H1 (cell line): ENCODE results near the gene ADCY2. TPM values are rescaled to one million over a fixed set of nuclear protein-coding genes. Genes with fewer than 3 reads are reported as not detected.

Experiments
- CTCF ChIA-PET: fragments of 300-600 bp; sonication (Branson Sonifier 250); formaldehyde crosslinking; loops from one replicate; lab custom pipeline; 2021; ENCODE audit not compliant: partially characterized antibody; lab: Charles Lee
- POLR2A ChIA-PET: fragments of 300-600 bp; sonication (Branson Sonifier 250); formaldehyde crosslinking; loops from one replicate; lab custom pipeline; 2021; ENCODE audit warnings: inconsistent platforms; ENCODE audit not compliant: partially characterized antibody; lab: Charles Lee
- DNase-seq, 2 experiments: peaks; one replicate each; pipeline versions ENCODE4 v3.0.0 to v3.0.0-alpha.2; 2010 to 2022; ENCODE audit warnings: low spot score in 2 of 2, low read depth in 1 of 2, mixed read lengths in 1 of 2
- FAIRE-seq: peaks from 2 replicates; lab custom pipeline; 2011; peaks lifted over from hg19 to GRCh38; lab: Jason Lieb, UNC
- H2AFZ ChIP-seq: 2 replicates; pipeline ENCODE4 v1.8.1; 2012; ENCODE audit warnings: low read length, inconsistent platforms
- H2AK5ac ChIP-seq: 2 replicates; pipeline ENCODE4 v1.6.1; 2013; ENCODE audit warnings: low read depth, low read length
- H2BK120ac ChIP-seq: replicated peaks from 2 replicates; pipeline ENCODE3; 2013; ENCODE audit warnings: low read depth, low read length, inconsistent platforms
- H2BK12ac ChIP-seq: 2 replicates; pipeline ENCODE4 v1.6.1; 2013; ENCODE audit warnings: low read depth, low read length
- H2BK15ac ChIP-seq: 2 replicates; pipeline ENCODE4 v1.6.1; 2013; ENCODE audit warnings: low read length
- H2BK20ac ChIP-seq: 2 replicates; pipeline ENCODE4 v1.6.1; 2013; ENCODE audit warnings: low read length
- H2BK5ac ChIP-seq: 2 replicates; pipeline ENCODE4 v1.6.1; 2013; ENCODE audit warnings: low read depth, low read length
- H3K14ac ChIP-seq: 2 replicates; pipeline ENCODE4 v1.6.1; 2013; ENCODE audit warnings: inconsistent platforms; ENCODE audit not compliant: insufficient read length
- H3K18ac ChIP-seq: 2 replicates; pipeline ENCODE4 v1.6.1; 2013; ENCODE audit warnings: low read length; ENCODE audit errors: extremely low read depth
- H3K23ac ChIP-seq: 2 replicates; pipeline ENCODE4 v1.6.1; 2013; ENCODE audit warnings: inconsistent platforms; ENCODE audit not compliant: insufficient read length
- H3K23me2 ChIP-seq: 2 replicates; pipeline ENCODE4 v1.6.1; 2013; ENCODE audit warnings: low read depth, low read length
- H3K27ac ChIP-seq: 2 replicates; pipeline ENCODE4 v1.6.1; 2011; ENCODE audit warnings: low read depth, low read length, inconsistent platforms
- H3K27me3 ChIP-seq, 4 experiments: replicated peaks in 1 of 4; 1 replicate in 1 of 4; 2 replicates in 3 of 4; pipeline versions ENCODE4 v1.6.1 to v1.8.1; 2011 to 2013; ENCODE audit warnings: low read length in 3 of 4, mild to moderate bottlenecking in 3 of 4, inconsistent platforms in 2 of 4, mixed read lengths in 2 of 4, moderate library complexity in 1 of 4; ENCODE audit not compliant: control insufficient read depth in 3 of 4, insufficient read depth in 3 of 4; ENCODE audit errors: extremely low read depth in 1 of 4
- H3K36me3 ChIP-seq, 4 experiments: 2 replicates each; pipeline versions ENCODE4 v1.6.1 to v1.8.1; 2011 to 2013; ENCODE audit warnings: mild to moderate bottlenecking in 4 of 4, low read length in 3 of 4, moderate library complexity in 2 of 4, control low read depth in 1 of 4, inconsistent platforms in 1 of 4; ENCODE audit not compliant: insufficient read depth in 4 of 4, control insufficient read depth in 2 of 4
- H3K4ac ChIP-seq: replicated peaks from 2 replicates; pipeline ENCODE3; 2013; ENCODE audit warnings: low read length, low read depth, mixed read lengths, inconsistent platforms; ENCODE audit not compliant: insufficient read length
- H3K4me1 ChIP-seq, 4 experiments: replicated peaks in 1 of 4; 1 replicate in 1 of 4; 2 replicates in 3 of 4; pipeline versions ENCODE4 v1.6.1 to v1.8.1; 2011 to 2013; ENCODE audit warnings: low read length in 3 of 4, inconsistent platforms in 2 of 4, mixed read lengths in 1 of 4; ENCODE audit not compliant: insufficient read depth in 4 of 4, control insufficient read depth in 3 of 4
- H3K4me2 ChIP-seq, 2 experiments: 2 replicates each; pipeline versions ENCODE4 v1.6.1 to v1.8.1; 2011 to 2013; ENCODE audit warnings: low read depth in 2 of 2, low read length in 2 of 2, control low read depth in 1 of 2, inconsistent platforms in 1 of 2, mild to moderate bottlenecking in 1 of 2; ENCODE audit not compliant: insufficient read depth in 1 of 2
- H3K4me3 ChIP-seq, 4 experiments: fragments of 200-600, 300-600 bp in 1 of 4; sonication (generic), shearing (Covaris generic), sonication (Bioruptor Twin) in 1 of 4; 2 replicates each; pipeline versions ENCODE4 v1.5.1 to v1.8.1; 2011 to 2016; ENCODE audit warnings: low read length in 4 of 4, low read depth in 3 of 4, control low read depth in 2 of 4, inconsistent platforms in 2 of 4, mild to moderate bottlenecking in 2 of 4, mixed read lengths in 1 of 4, moderate library complexity in 1 of 4; ENCODE audit not compliant: insufficient read depth in 2 of 4; ENCODE audit errors: extremely low read depth in 1 of 4
- H3K56ac ChIP-seq: replicated peaks from 2 replicates; pipeline ENCODE3; 2013; ENCODE audit warnings: low read depth, mild to moderate bottlenecking, mixed read lengths, low read length, inconsistent platforms; ENCODE audit not compliant: insufficient read length
- H3K79me1 ChIP-seq: 2 replicates; pipeline ENCODE4 v1.6.1; 2013; ENCODE audit warnings: low read depth, low read length, control low read depth
- H3K79me2 ChIP-seq, 2 experiments: 2 replicates each; pipeline versions ENCODE4 v1.6.1 to v1.8.1; 2012 to 2013; ENCODE audit warnings: low read length in 2 of 2, mild to moderate bottlenecking in 2 of 2, inconsistent platforms in 1 of 2; ENCODE audit not compliant: insufficient read depth in 2 of 2, control insufficient read depth in 1 of 2
- H3K9ac ChIP-seq, 4 experiments: replicated peaks in 1 of 4; 1 replicate in 1 of 4; 2 replicates in 3 of 4; pipeline versions ENCODE4 v1.6.1 to v1.8.1; 2011 to 2013; ENCODE audit warnings: low read depth in 3 of 4, low read length in 3 of 4, control low read depth in 2 of 4, mild to moderate bottlenecking in 2 of 4, moderate library complexity in 2 of 4, inconsistent platforms in 1 of 4; ENCODE audit errors: extremely low read depth in 1 of 4
- H3K9me3 ChIP-seq, 2 experiments: 2 replicates each; pipeline versions ENCODE4 v1.6.1 to v1.8.1; 2012 to 2013; ENCODE audit warnings: mild to moderate bottlenecking in 2 of 2, moderate library complexity in 2 of 2, control low read depth in 1 of 2, inconsistent platforms in 1 of 2, low read depth in 1 of 2, low read length in 1 of 2, mixed read lengths in 1 of 2; ENCODE audit not compliant: insufficient read depth in 2 of 2
- H4K20me1 ChIP-seq, 2 experiments: replicated peaks in 1 of 2; 2 replicates each; pipeline versions ENCODE3 to v1.8.1; 2011 to 2013; ENCODE audit warnings: inconsistent platforms in 2 of 2, low read length in 2 of 2, mild to moderate bottlenecking in 1 of 2; ENCODE audit not compliant: insufficient read depth in 2 of 2, control insufficient read depth in 1 of 2
- H4K5ac ChIP-seq: 2 replicates; pipeline ENCODE4 v1.6.1; 2013; ENCODE audit warnings: low read length, low read depth, mixed read lengths, inconsistent platforms; ENCODE audit not compliant: insufficient read length
- H4K8ac ChIP-seq: 2 replicates; pipeline ENCODE4 v1.8.0; 2013; ENCODE audit warnings: mild to moderate bottlenecking, moderate library complexity, low read length, inconsistent platforms; ENCODE audit not compliant: insufficient read depth; ENCODE audit errors: extremely low read depth
- H4K91ac ChIP-seq: replicated peaks from 2 replicates; pipeline ENCODE3; 2013; ENCODE audit warnings: low read length, mixed read lengths, inconsistent platforms; ENCODE audit not compliant: insufficient read length
- BRCA1 ChIP-seq: IDR thresholded peaks from 2 replicates; pipeline ENCODE4 v1.6.1; 2012; ENCODE audit warnings: low read depth, low read length, improper control_type of control experiment
- CREB1 ChIP-seq: IDR thresholded peaks from 2 replicates; pipeline ENCODE4 v1.6.1; 2012; ENCODE audit warnings: inconsistent platforms
- E2F6 ChIP-seq: IDR thresholded peaks from 2 replicates; pipeline ENCODE4 v1.6.1; 2012; ENCODE audit warnings: inconsistent platforms
- EGR1 ChIP-seq: IDR thresholded peaks from 2 replicates; pipeline ENCODE4 v1.6.1; 2011; ENCODE audit warnings: low read depth, low read length, borderline replicate concordance
- FOSL1 ChIP-seq: IDR thresholded peaks from 2 replicates; pipeline ENCODE4 v1.6.1; 2011; ENCODE audit warnings: mild to moderate bottlenecking, low read depth, low read length, moderate library complexity; ENCODE audit not compliant: insufficient read depth
- GTF2F1 ChIP-seq: IDR thresholded peaks from 2 replicates; pipeline ENCODE4 v1.6.1; 2012; ENCODE audit warnings: low read depth, low read length, improper control_type of control experiment, borderline replicate concordance
- JUND ChIP-seq: IDR thresholded peaks from 2 replicates; pipeline ENCODE4 v1.6.1; 2011; ENCODE audit warnings: mild to moderate bottlenecking, improper control_type of control experiment, low read length
- KDM4A ChIP-seq: IDR thresholded peaks from one replicate; pipeline ENCODE4 v1.7.1; 2012; ENCODE audit warnings: low read depth, mild to moderate bottlenecking, moderate library complexity, low read length, inconsistent platforms; ENCODE audit not compliant: severe bottlenecking
- KDM5A ChIP-seq: fragments of 200-600 bp; IDR thresholded peaks from 2 replicates; pipeline ENCODE4 v1.7.1; 2012; ENCODE audit warnings: mild to moderate bottlenecking, low read length, inconsistent platforms, mixed read lengths
- MAFK ChIP-seq: IDR thresholded peaks from 2 replicates; pipeline ENCODE4 v1.6.1; 2012; ENCODE audit warnings: low read depth, mild to moderate bottlenecking, improper control_type of control experiment, low read length
- PHF8 ChIP-seq: fragments of 200-600 bp; sonication (generic); conservative IDR thresholded peaks from 2 replicates; pipeline ENCODE4 v1.7.1; 2012; ENCODE audit warnings: low read depth, mild to moderate bottlenecking, inconsistent platforms, low read length, moderate library complexity
- SIN3A ChIP-seq, 2 experiments: IDR thresholded peaks in 1 of 2; conservative IDR thresholded peaks in 1 of 2; 2 replicates each; pipeline ENCODE4 v1.6.1; 2011 to 2012; ENCODE audit warnings: low read length in 2 of 2, improper control_type of control experiment in 1 of 2, low read depth in 1 of 2, mild to moderate bottlenecking in 1 of 2
- TEAD4 ChIP-seq: IDR thresholded peaks from 2 replicates; pipeline ENCODE4 v1.6.1; 2012; ENCODE audit warnings: low read depth, low read length, inconsistent platforms, mixed read lengths
- ZNF274 ChIP-seq: IDR thresholded peaks from 2 replicates; pipeline ENCODE4 v1.7.0; 2012; ENCODE audit warnings: low read length, borderline replicate concordance; ENCODE audit errors: extremely low read depth
- WGBS, 2 experiments: shearing (Covaris generic) in 1 of 2; methylation state at CpG; one replicate each; pipeline versions ENCODE4 v1.1.6 to v1.1.7; 2013 to 2015; ENCODE audit warnings: low lambda C conversion rate in 2 of 2, mixed read lengths in 2 of 2, inconsistent platforms in 1 of 2, low coverage in 1 of 2, missing lambda C conversion rate in 1 of 2; ENCODE audit not compliant: insufficient replicate concordance in 2 of 2, insufficient coverage in 1 of 2, insufficient read length in 1 of 2; ENCODE audit errors: extremely low coverage in 1 of 2, missing lambda C conversion rate in 1 of 2; 5-methylcytosine and 5-hydroxymethylcytosine counted together
- polyA plus RNA-seq, 7 experiments: library from polyadenylated mRNA; depleted of rRNA in 3 of 7; stranded (reverse) in 5 of 7; unstranded in 2 of 7; fragments of >200 nt in 5 of 7; fragments of 200-250 nt in 2 of 7; gene quantifications; 1 replicate in 5 of 7; 2 replicates in 1 of 7; 4 replicates in 1 of 7; pipeline versions ENCODE4 v1.2.1 to v1.2.3, GENCODE V29; 2011 to 2013; ENCODE audit warnings: missing spikeins in 2 of 7, mixed read lengths in 2 of 7
- total RNA-seq: library from RNA; stranded (reverse); fragmentation: NEBNext Ultra II Directional; extraction: Animal tissue kit (Norgen Biotek cat#: 25700); gene quantifications from 2 replicates; pipeline ENCODE4 v1.2.1, GENCODE V29; 2021

Gene ADCY2
- total and polyA plus RNA-seq, 2 of the 8 experiments (the other 6 are each of a cell fraction or from before 2014, with no cell fraction given), result 35.8 to 122 TPM

- H2BK15ac ChIP-seq, result no peak overlapping the region
- no peak overlapping the region for H3K4me3 ChIP-seq
- H3K23me2 ChIP-seq, result peaks cover 14% of the 10 kb centered on the region
- POLR2A ChIA-PET, result interaction anchor here (1.4 kb wide), 1 partner anchor 131 kb away, joined by 8 read pairs; no protein-coding TSS in a partner anchor
- no peak overlapping the region for H2AFZ ChIP-seq
- 0 out of 2 replicates have a peak overlapping the region, but pooled peaks have one; percentile 87 for H2BK5ac ChIP-seq
- H2AK5ac ChIP-seq, result no peak overlapping the region
- H2BK20ac ChIP-seq, result no peak overlapping the region
- H3K36me3 ChIP-seq, result no peaks in the 10 kb centered on the region
- no peak overlapping the region for H3K27ac ChIP-seq
- no peak overlapping the region for H3K4ac ChIP-seq
- FAIRE-seq, result no peak
- no peaks in the 10 kb centered on the region for H3K9me3 ChIP-seq
- H4K5ac ChIP-seq, result peak overlapping the region; percentile 44
- no peak overlapping the region for H3K9ac ChIP-seq
- no peak overlapping the region for H3K18ac ChIP-seq
- no peak overlapping the region for H3K23ac ChIP-seq
- CTCF ChIA-PET, result interaction anchor here (0.6 to 1.4 kb wide), 11 partner anchors 9 to 315 kb away, joined by 3 to 10 read pairs (median 3); no protein-coding TSS in a partner anchor
- no peak overlapping the region for H3K4me2 ChIP-seq
- no peak overlapping the region for H2BK12ac ChIP-seq
- H3K56ac ChIP-seq, result no peak overlapping the region
- H2BK120ac ChIP-seq, result peak overlapping the region; percentile 91
- 70% methylated on average over 3 of the region's 3 CpGs; no CpG with 5 or more reads in 1 of the 2 experiments for WGBS, 2 experiments
- H3K4me1 ChIP-seq, result peaks cover 9 to 20% (median 15%) of the 10 kb centered on the region in 4 experiments
- peaks cover 0 to 2% of the 10 kb centered on the region in 2 experiments for H4K20me1 ChIP-seq
- H4K8ac ChIP-seq, result no peak overlapping the region
- H3K14ac ChIP-seq, result no peak overlapping the region
- no peak overlapping the region for H4K91ac ChIP-seq
- DNase-seq, result no peak
- peaks cover 0 to 4% (median 0%) of the 10 kb centered on the region in 4 experiments; a peak in 1 of 7 replicates for H3K27me3 ChIP-seq
- no peaks in the 10 kb centered on the region; the same call in 1 of the 2 replicates for H3K79me1 ChIP-seq
- peaks cover 0 to 23% of the 10 kb centered on the region in 2 experiments; a peak in 3 of 4 replicates for H3K79me2 ChIP-seq
- TF ChIP-seq E2F6 (no peak), KDM5A (no peak), TEAD4 (no peak), SIN3A (conservative IDR thresholded peaks at IDR 0.05 in 1 of 2, IDR thresholded peaks at IDR 0.05 in 1 of 2; ENCODE audit: low read depth in 1 of 2, low read length in 2 of 2) (no peak), FOSL1 (no peak), GTF2F1 (no peak), KDM4A (no peak), JUND (no peak), BRCA1 (no peak), EGR1 (no peak), ZNF274 (no peak), MAFK (no peak), PHF8 (no peak), CREB1 (no peak)
Observed at GRCh38 chr5:7392693-7393024, 3.3 kb upstream of the ADCY2 start.
